Sciatic nerve (tissue), 2 donors: ENCODE measurements around the gene EN1. TPM values are rescaled to one million over a fixed set of nuclear protein-coding genes. Genes with fewer than 3 reads are reported as not detected.

Experiments used
- ATAC-seq: fragments of 200-7000 bp; cut with Tn5 transposase; one replicate; pipeline ENCODE4 v1.9.1; 2020; ENCODE audit warnings: mild to moderate bottlenecking, moderate library complexity
- DNase-seq: peaks from one replicate; pipeline ENCODE4 v3.0.0-alpha.2; 2020; ENCODE audit warnings: low spot score
- intact Hi-C: fragments of 100-400 bp; cut with DNase I; formaldehyde crosslinking; loops from one replicate; pipeline ENCODE4 v1.14.2; 2022
- total RNA-seq: library from RNA; stranded (reverse); fragmentation: NEBNext Ultra II Directional; extraction: Animal tissue kit (Norgen Biotek cat#: 25700); gene quantifications from one replicate; pipeline ENCODE4 v1.2.1, GENCODE V29; 2021
- donor health status: DM: no; HTN: no; CAD: no.
- donor health status: DM: no; HTN: no; CAD: no.

Gene EN1
- total RNA-seq, 1 donor from 2014 or later: not detected

DNA sequence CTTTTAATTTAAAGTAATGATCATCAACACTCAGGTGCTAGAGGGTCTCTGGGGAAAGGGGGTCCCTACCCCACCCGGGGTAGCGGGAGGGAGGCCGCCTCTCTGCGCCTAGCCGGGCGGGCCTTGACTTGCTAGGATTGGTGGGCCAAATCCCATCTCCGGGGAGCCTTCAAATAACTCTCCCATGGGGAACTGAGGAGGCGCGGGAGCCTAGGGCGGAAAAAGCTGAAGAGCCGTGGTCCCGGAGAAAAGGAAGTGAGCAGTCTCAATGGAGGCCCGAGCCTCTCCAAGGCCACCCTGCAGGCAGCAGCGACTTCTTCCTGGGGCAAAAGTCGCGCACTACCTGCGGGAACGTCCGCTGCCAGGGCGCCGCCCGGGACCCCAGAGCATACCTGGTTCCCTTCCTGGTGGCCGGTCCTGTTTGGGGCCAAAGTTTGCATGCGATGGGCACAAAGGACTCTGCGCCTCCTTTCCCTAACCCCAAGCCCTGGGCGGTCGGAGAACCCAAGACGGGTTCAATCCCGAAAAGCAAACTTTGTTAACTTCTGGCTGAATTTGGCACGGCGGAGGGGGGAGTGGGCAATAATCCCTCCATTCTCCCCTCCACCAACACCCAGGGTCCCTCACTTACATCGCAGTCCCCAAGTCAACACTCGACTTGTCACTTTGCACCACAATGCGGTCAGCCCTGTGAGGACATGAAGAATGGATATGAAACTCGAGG lies 13.6 kb downstream of the EN1 start:
- intact Hi-C loops: no loop called here
- ATAC-seq (no peak), DNase-seq (no peak)

DNA sequence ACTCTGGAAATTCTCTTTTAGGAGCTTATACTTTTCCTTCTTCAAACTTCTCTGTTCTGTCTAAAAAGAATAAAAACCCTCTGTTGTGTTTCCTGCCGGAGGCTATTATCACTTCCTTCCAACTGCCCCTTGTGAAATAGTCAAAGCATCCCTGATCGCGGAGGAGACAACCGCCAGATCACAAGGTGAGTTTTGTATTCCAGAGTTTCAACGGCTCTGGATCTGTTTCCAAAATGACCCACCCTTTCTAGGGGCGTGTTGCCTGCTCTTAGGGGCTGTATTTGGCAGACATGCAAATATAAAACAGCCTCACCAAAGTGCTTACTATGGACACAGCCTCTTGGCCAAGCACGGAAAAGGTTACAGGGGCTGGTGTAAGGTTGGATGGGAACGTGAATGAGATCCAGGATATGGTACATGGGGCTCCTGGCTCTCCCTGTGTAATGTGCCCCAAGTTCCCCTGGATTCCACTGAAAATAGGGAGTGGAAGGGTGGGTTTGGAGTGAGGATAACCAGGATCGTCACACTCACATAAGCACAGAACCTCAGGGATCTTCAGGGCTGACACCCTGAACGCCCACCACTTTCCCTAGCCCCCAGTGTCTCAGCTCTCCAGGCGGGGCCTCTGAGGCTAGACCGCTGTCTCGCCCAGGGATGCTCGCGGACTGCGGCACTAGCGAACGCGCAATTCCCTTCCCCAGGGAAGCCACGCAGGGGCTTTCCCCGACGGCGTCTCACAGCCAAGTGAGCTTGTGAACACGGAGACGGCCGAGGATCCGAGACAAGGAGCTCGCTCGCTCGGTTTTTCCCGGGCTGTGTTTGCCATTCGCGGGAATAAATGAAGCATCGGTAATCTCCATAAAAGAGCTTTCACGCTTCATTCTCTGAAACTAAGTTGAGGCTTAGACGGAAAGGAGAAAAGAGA lies 14.4 kb downstream of the EN1 start:
- DNase-seq (no peak), ATAC-seq (no peak)
- intact Hi-C loops: no loop called here

GRCh38 chr2:118832071-118832790 lies 15.2 kb downstream of the EN1 start:
- DNase-seq (no peak), ATAC-seq (no peak)
- intact Hi-C loops: no loop called here

- no peak for ATAC-seq
- intact Hi-C loops: no loop called here
- DNase-seq: no peak
These were observed 16.6 kb downstream of the EN1 start for GRCh38 chr2:118830881-118831280.

GRCh38 chr2:118830118-118830517 lies 17.3 kb downstream of the EN1 start:
- ATAC-seq (no peak), DNase-seq (no peak)
- intact Hi-C loops: no loop called here

DNA sequence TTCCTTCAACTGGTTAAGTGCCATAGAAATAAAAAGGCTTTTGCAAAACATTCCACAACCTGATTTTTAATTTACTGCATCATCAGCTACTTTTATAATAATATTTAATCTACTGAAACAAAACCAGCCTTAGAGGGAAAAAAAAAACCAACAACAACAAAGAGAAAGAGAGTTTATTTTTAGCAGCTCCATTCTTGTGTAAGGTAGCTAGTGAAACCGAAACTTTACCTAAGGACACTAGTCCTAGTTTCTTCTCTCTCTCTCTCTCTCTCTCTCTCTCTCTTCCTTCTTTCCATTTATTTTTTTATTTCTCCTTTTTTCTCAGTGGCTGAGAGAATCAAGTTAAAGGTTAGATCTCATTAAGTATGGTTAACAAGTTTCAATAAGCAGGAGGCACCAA lies 21.4 kb downstream of the EN1 start:
- intact Hi-C loops: no loop called here
- no peak for ATAC-seq

DNA sequence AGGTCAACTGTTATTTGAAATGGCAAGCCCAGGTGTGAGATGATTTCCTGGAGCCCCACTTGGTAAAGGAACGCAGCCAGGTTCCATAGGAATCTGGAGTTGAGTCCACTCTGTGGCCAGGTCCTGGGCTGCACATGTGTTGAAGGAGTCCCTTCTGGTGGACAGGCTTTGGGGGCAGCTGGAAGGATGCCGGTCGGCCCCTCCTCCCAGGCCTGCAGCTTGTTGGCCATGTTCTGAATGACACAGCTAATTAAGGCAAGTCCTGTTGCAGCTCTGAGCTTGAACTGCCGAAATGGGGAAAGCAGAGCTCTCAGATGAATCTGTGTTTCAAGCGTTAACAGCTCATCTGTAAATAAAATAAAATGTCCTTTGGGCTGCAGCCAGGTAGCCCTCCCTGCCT lies 23.8 kb downstream of the EN1 start:
- DNase-seq (no peak), ATAC-seq (no peak)
- intact Hi-C loops: no loop called here

More for the DNA sequence above, 21.4 kb downstream of the EN1 start:
- no peak for DNase-seq

DNA sequence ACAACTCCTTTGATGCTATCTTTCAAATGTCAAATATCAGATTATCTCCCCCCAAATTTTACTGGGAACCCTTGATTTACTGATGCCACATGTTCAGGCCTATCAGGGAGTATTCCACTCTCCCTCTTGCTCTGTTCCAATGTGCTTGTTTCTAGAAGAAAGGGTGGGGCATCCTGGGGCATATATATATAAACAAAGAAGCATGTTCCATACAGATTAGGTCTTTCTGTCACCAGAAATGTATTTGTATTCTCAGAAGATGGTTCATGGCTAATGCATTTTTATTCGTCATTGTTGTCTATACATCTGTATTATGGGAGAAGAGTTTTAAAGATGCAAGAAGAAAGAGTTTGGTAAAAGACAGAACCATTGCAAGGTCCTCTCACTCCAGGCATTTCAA lies 24.9 kb downstream of the EN1 start:
- intact Hi-C loops: no loop called here
- DNase-seq (no peak), ATAC-seq (no peak)

DNA sequence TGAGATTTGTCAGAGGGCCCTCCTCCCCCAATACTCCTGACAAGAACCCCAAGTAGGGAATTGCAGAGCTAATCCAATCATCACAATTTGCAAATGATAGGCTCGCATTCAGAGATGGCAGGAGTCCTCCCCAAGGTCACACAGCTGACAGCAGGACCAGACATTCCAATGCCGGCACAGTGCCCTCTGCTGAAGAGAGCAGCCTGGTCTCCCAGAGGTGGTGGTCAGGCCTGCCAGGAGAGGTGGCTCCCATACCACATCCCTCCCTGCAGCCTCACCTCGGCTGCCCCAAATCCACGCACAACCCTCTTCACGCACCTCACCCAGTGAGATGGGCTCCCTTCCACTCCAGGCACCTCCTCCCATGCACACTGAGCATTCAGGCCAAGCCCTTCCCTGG lies 25.4 kb downstream of the EN1 start:
- intact Hi-C loops: no loop called here
- ATAC-seq (no peak), DNase-seq (no peak)

GRCh38 chr2:118817469-118817868 lies 30.0 kb downstream of the EN1 start:
- ATAC-seq (no peak), DNase-seq (no peak)
- intact Hi-C loops: no loop called here

GRCh38 chr2:118816669-118817068 lies 30.8 kb downstream of the EN1 start:
- DNase-seq (no peak), ATAC-seq (no peak)
- intact Hi-C loops: no loop called here

- no peak for DNase-seq
- no peak for ATAC-seq
- intact Hi-C loops: no loop called here
These were observed 31.7 kb downstream of the EN1 start for GRCh38 chr2:118815731-118816130.

DNA sequence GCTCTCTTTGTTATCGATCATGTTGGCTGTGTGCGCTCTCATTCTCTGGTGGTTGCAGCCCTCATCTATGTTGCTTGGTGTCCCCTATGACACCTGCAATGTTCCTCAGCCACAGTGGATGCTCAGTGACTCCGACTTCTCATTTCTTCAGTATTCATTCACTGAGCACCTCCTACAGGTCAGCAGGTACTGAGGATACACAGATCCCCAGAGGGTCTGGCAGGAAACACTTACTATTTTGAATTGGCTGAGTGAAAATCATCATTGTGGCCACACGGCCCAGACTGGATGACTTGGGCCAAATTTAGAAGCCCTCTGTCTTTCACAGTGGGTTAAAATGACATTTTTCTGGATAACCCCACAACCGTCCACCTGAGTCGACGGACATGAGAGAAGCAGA lies 32.1 kb downstream of the EN1 start:
- intact Hi-C loops: no loop called here
- DNase-seq: no peak
- no peak for ATAC-seq

- intact Hi-C loops: no loop called here
- DNase-seq: no peak
- ATAC-seq: no peak
These were observed 33.1 kb downstream of the EN1 start for GRCh38 chr2:118814368-118814767.

DNA sequence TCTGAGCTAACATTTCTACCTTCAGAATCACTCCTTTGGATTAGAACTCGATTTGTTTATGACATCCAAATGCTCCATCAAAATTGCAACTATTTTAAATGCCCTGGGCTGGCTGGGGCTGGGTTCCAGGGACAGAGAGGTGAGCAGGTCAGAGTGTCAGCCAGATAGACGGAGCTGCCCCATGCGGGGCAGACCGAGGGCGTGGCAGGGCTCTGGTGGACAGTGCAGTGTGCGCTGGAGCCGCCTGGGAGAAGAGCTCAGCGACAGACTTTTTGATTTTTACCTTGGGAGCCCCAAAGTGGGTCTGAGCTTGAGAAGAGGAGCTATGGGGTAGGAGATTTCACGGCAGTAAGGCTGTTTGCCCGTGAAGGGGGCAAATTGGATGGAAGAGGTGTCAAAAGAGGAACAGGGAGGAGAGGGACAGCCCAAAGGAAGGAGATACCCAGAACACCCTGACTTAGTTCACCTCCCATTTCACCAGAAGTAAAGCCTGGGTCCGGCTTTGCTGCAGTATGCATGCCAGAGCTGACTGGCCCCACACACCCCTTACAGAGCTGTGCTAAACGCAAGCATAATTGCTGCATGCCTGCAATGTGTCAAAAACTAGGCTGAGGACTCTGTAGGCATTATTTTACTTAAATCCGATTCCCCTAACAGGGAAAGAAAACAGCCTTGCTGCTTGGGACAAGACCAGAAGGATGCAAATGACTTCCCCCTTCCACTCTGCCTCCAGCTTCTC lies 33.7 kb downstream of the EN1 start:
- no peak for DNase-seq
- intact Hi-C loops: no loop called here
- no peak for ATAC-seq

GRCh38 chr2:118813111-118813510 lies 34.3 kb downstream of the EN1 start:
- no peak for ATAC-seq
- intact Hi-C loops: no loop called here
- DNase-seq: no peak

DNA sequence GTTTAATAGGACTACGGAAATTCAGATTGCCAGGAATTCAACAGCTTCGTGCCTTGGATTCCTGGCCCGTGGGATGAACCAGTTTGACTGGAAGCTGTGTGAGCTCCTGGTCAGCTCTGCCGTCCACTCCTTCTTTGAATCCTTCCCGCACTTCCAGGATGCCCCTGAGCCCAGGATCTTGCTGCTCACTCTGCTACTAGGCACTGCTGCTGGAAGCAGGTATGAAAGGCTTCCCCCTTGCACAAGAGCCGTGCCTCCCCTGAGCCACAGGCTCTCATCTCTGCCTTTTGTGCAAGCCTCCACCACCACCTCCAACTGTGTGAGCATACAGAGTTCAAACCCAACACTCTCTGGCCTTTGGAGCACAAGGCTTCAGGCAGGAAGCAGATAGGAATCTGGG lies 34.9 kb downstream of the EN1 start:
- DNase-seq (no peak), ATAC-seq (no peak)
- intact Hi-C loops: no loop called here

GRCh38 chr2:118811514-118812115 lies 35.8 kb downstream of the EN1 start:
- intact Hi-C loops: no loop called here
- ATAC-seq (no peak), DNase-seq (no peak)

DNA sequence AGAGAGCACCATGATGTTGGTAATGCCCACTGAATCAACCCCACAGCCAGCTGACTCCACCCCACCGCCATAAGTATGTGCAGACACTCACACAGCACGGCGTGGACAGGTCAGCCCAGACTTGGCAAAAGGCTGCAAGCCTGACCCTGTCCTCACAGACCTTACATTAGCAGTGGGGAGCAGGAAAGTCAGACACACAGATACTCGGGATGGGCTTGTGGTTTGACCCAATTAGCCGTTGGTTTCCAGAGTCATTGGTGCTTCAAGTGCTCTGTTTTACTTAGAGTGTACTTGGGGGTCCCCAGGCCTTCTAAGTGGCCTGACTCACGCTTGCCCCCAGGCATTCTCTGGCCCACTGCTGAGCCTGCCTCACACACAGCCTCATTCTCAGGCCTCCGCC lies 36.7 kb downstream of the EN1 start:
- ATAC-seq (no peak), DNase-seq (no peak)
- intact Hi-C loops: no loop called here
